HG02885 (cell line): ENCODE measurements around the gene ARL8B.

Experiments used
- ATAC-seq: cut with Tn5 transposase; IDR thresholded peaks from one replicate; pipeline ENCODE4 v1.9.1; 2021; ENCODE audit warnings: mild to moderate bottlenecking; ENCODE audit not compliant: unreplicated experiment, poor library complexity

ARL8B gene

GRCh38 chr3:5198986-5199731, 77.1 kb downstream of the ARL8B start:
- ATAC-seq, result peak; percentile 45

GRCh38 chr3:5201536-5201935, 79.4 kb downstream of the ARL8B start:
- no peak for ATAC-seq

GRCh38 chr3:5202222-5202621, 80.1 kb downstream of the ARL8B start:
- no peak for ATAC-seq

- peak; percentile 98 for ATAC-seq
Measured at GRCh38 chr3:5205165-5205941, 83.3 kb downstream of the ARL8B start.

DNA sequence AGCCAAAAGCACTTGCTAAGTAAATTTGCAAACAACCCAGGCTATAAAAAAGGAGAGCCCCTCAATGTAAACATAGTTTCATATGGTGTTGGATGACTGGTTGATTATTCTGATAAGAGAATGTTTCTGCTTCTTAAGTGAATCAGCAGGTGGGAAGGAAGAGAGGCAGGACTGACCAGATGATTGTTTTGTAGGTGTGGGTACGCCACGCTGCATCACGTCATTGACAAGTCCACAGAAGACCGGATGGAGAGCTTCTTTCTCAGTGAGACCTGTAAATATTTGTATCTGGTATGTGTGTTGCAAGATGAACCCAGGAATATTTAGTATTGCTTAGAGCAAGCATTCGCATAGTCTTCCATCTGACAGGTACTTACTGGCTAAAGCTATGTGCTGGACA, 88.8 kb downstream of the ARL8B start:
- ATAC-seq, result no peak

GRCh38 chr3:5212628-5213573, 90.8 kb downstream of the ARL8B start:
- no peak for ATAC-seq

GRCh38 chr3:5213574-5213966, 91.5 kb downstream of the ARL8B start:
- ATAC-seq, result no peak

DNA sequence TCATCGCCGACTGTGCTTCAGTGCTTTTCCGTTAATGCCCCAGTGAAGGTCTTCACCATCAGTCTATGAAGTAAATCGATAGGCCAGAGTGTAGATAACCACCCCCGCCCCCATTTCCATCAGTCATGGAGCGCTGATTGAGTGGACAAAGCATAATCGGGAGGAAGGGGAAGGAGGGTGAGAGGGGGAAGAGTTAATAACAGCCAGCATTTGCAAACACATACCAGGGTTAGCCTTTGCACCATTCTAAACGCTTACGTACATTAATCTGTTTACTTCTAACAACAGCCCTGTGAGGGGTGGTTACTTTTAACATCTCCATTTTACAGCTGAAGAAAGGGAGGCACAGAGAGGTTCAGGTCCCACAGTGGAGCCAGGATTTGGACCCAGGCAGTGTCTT, 92.3 kb downstream of the ARL8B start:
- ATAC-seq, result no peak

DNA sequence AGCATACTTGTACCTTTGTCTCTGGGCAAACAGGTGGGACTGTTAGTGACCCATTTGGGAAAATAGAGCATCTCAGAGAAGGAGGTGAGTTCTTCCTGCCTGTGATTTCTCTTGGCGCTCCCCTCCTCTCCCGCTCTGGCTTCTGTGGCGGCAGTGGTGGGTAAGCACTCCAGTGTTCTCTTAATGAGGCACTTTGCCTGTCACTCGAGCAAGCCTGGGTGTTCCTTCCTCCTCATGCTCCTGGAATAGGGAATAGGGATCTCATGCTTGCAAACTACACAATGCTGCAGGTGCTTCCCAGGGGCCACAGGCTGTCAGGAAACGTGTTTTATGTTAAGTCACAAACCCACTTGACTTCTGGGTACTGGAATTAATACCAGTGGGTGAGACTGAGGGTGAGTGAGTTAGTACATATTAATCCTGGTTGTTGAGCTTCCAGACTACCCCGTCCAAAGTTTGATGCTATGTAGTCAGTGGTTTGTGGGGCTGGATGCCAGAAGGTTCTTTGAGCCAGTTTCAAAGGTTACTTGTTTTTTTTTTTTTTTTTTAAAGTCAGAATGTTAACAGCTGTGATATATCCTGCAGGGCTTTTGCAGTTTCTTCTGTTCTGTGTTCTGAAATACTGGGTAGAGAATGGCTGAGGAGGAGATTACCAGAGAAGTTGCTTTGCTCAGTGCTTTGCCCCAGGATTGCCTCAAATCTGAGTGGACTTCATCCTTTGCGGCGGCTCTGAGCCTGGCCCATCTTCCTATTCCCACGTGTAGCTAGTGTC, 95.9 kb downstream of the ARL8B start:
- no peak for ATAC-seq

GRCh38 chr3:5218815-5219214, 96.7 kb downstream of the ARL8B start:
- ATAC-seq, result no peak

DNA sequence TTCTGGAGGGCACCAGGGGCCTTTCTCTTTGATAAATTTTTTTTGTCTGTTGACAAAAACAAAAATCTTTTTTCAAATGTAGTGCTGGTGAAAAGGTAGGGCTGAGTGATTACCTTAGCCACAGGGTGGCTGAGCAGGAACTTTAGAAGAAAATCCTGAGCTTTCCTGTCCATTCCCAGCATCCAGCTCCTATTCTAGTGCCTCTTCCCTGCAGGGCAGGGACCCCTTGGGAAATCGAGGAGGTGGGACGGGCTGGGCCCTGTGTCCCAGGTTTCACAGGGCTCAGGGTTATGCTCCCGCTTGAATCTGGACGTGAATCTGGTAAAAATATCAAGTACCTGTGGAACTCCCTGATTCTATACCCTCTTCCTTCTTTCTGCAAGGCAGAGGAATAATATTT, 97.1 kb downstream of the ARL8B start:
- ATAC-seq, result no peak

DNA sequence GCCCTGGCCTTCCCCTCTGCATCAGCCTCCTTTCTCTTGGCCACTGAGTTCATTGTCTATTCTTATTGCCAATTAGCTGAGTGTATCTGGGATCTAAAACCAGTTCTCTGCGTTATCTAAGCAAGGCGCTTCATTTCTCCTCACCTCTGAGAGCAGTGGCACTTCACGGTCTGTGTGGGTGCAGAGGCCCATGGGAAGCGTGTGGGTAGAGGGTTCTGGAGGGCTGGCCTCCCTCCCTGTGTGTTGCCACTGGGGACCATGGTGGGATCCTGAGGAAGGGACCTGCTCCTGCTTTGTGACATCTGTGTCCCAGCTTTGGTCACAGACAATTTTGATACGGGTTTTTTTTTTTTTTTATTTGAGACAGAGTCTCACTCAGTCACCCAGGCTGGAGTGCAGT, 98.1 kb downstream of the ARL8B start:
- ATAC-seq, result peak; percentile 35

DNA sequence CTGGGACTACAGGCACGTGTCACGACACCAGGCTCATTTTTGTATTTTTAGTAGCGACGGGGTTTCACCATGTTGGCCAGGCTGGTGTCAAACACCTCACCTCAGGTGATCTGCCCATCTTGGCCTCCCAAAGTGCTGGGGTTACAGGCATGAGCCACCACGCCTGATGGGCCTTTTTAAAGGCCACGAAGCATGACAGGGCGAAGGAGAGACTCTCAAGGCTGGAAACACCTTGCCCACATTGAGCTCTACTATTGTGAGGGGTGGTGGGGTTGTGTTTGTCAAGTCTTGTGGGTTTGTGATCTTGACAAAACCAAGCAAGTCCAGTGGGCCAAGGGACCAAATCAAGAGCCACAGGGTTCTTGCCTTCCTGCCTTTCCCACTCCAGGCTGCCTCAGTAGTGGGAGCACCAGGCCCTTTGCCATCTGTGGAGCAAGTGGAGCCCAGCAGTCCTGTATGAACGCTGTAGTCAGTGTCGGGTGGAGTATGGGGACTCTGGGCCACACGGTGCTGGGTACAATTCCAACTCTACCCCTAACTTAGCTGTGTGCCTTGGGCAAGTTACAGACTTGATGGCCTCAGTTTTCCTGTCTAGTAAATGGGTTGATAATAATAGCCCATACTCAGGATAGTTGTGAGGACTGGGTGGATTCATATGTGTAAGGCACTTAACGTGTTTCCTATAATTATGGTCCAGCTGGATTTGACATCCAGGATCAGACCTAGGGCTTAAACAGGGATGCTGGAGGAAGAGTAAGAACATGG, 98.8 kb downstream of the ARL8B start:
- no peak for ATAC-seq

GRCh38 chr3:5221701-5222100, 99.6 kb downstream of the ARL8B start:
- no peak for ATAC-seq

DNA sequence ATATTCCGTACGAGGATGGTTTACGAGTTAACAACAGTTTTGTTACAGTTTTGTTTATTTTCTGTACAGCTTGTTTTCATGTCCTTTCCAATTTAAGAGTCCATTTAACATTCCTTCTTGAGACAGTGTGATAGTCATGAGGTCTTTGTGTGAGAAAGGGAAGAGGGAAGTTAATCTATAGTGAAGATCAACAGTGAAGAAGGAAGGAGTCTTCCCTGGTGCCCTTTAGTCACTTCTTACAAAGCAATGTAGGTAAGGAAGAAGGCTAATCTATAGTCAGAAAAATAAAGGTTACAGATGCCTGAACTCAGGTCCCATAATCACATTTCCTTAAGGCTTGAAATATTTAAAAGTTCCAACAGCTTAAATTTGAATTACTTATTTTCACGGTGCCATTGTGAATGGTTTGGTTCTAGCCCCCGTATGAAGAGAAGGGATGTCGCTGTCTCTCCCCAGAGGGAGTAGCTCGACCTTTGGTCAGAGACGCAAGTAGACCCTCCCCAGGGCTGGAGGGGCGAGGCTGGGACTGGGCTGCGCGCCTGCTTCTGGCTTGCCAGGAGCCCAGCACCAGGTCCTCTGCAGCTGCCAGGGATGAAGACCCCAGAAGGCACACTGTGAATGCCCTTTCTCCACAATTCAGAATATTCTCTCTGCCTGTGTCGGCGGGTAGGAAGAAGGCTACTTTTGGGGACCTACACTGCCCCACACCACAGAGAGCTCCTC, 100.4 kb downstream of the ARL8B start:
- no peak for ATAC-seq

DNA sequence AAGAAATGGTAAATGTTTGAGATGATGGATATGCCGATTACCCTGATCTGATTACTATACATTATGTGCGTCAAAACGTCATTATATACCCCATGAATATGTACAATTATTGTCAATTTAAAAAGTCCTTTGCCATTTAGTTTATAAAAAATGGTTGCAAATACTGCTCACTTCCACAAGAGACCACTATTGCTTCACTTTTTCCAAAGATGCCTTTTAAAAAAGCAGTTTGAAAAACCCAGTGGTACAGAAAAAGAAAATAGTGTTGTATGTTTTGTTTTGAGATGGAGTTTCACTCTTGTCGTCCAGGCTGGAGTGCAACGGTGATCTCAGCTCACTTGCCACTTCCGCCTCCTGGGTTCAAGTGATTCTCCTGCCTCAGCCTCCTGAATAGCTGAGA, 104.7 kb downstream of the ARL8B start:
- ATAC-seq, result peak; percentile 54

- no peak for ATAC-seq
Measured at GRCh38 chr3:5227812-5228211, 105.7 kb downstream of the ARL8B start.

DNA sequence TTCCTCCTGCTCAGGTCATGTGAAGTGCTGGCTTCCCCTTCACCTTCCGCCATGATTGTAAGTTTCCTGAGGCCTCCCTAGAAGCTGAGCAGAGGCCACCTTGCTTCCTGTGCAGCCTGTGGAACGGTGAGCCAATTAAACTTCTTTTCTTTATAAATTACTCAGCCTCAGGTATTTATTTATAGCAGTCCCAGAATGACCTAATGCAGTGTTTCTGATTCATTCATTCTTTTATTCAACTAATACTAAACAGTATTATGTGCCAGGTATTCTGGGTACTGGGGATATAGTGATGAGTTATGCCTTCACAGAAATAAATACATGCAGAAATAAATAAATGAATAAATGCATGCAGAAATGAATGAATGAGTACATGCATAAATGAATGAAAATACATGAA, 107.3 kb downstream of the ARL8B start:
- ATAC-seq, result no peak
